HG03045 (cell line): Measurements from ENCODE around the gene PSD2.

Experiments used
- ATAC-seq: cut with Tn5 transposase; IDR thresholded peaks from one replicate; pipeline ENCODE4 v1.9.1; 2021; ENCODE audit warnings: mild to moderate bottlenecking, moderate library complexity; ENCODE audit not compliant: unreplicated experiment

Gene PSD2

GRCh38 chr5:139795074-139796001 is at the start of gene PSD2:
TSS of gene PSD2 (plus strand) at chr5:139795808. CDS start at chr5:139809441, 13,633 bp downstream.
- no peak for ATAC-seq

- no peak for ATAC-seq
Observed at GRCh38 chr5:139746691-139747582, 48.7 kb upstream of the PSD2 start.

GRCh38 chr5:139747583-139748504 is 47.8 kb upstream of the PSD2 start:
- ATAC-seq = no peak

- ATAC-seq = no peak
Observed at GRCh38 chr5:139748505-139748826, 47.1 kb upstream of the PSD2 start.

GRCh38 chr5:139749242-139749641 is 46.4 kb upstream of the PSD2 start:
- ATAC-seq = no peak

GRCh38 chr5:139751236-139751635 is 44.4 kb upstream of the PSD2 start:
- no peak for ATAC-seq

GRCh38 chr5:139752506-139753473 is 42.8 kb upstream of the PSD2 start:
- no peak for ATAC-seq

GRCh38 chr5:139755892-139756671 is 39.5 kb upstream of the PSD2 start:
- ATAC-seq = no peak

GRCh38 chr5:139756971-139757370 is 38.6 kb upstream of the PSD2 start:
- ATAC-seq = no peak

GRCh38 chr5:139757727-139758509 is 37.7 kb upstream of the PSD2 start:
- ATAC-seq = no peak

- ATAC-seq = no peak
Observed at GRCh38 chr5:139758510-139759075, 37.0 kb upstream of the PSD2 start.

- ATAC-seq = no peak
Observed at GRCh38 chr5:139759219-139759721, 36.3 kb upstream of the PSD2 start.

GRCh38 chr5:139760066-139761056 is 35.2 kb upstream of the PSD2 start:
- ATAC-seq = no peak

- no peak for ATAC-seq
Observed at GRCh38 chr5:139761057-139761450, 34.6 kb upstream of the PSD2 start.

GRCh38 chr5:139761501-139761900 is 34.1 kb upstream of the PSD2 start:
- no peak for ATAC-seq

- ATAC-seq = no peak
Observed at GRCh38 chr5:139762615-139763170, 32.9 kb upstream of the PSD2 start.
